ENCODE measurements around the gene RASA3. TPM values are rescaled to one million over a fixed set of nuclear protein-coding genes. Genes with fewer than 3 reads are reported as not detected.
A peak's percentile ranks its signal among the peaks of the same experiment; 100 is the strongest.

RASA3 gene
- total and polyA plus RNA-seq, 10 of the 15 experiments (the other 5 are each of a cell fraction or from before 2014, with no cell fraction given) = 0.79 to 33.9 (median 17.6) TPM

DNA sequence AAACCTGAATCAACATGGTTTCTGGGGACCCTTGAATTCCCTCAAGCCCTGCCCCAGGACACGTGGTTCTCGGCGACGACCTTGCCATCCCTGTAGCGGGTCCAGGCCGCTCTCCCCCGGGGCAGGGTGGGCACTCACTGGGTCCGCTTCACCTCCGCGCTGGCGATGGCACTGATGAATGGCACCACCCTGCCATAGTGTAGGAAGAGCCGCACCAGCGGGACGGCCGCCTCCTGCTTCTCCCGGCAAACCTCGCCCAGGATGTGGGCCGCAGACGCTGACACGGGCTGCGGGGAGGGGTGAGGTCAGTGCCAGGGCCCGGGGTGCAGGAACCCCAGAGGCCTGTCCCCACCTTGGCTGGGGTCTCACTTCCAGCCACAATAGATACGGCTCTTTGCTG lies 114.5 kb downstream of the RASA3 start:
- Histone ChIP-seq H4K20me1 (ENCODE audit: control insufficient read depth, insufficient read depth) (no peaks in the 10 kb centered on the region), H3K9ac (ENCODE audit: control insufficient read depth, insufficient read depth, low read length) (no peak overlapping the region), H3K4me3 (no peak overlapping the region), H3K79me2 (ENCODE audit: control insufficient read depth, insufficient read depth, low read length) (no peaks in the 10 kb centered on the region), H3K4me1 (ENCODE audit: control insufficient read depth, insufficient read depth, low read length) (no peaks in the 10 kb centered on the region; the same call in 1 of the 2 replicates), H2AFZ (ENCODE audit: control insufficient read depth, low read depth, low read length) (no peak overlapping the region), H3K9me3 (replicated peaks; ENCODE audit: control insufficient read depth, insufficient read depth, low read length) (no peaks in the 10 kb centered on the region), H3K27ac (ENCODE audit: control insufficient read depth, insufficient read depth) (no peak overlapping the region), H3K36me3 (ENCODE audit: control insufficient read depth in 2 of 2, insufficient read depth in 2 of 2, low read length in 1 of 2) (peaks cover 0 to 28% of the 10 kb centered on the region in 2 experiments; a peak in 3 of 4 replicates), H3K27me3 (replicated peaks in 1 of 2; ENCODE audit: control insufficient read depth in 2 of 2, insufficient read depth in 2 of 2, low read length in 1 of 2) (no peaks in the 10 kb centered on the region), H3K4me2 (ENCODE audit: control insufficient read depth, insufficient read depth) (no peak overlapping the region)
- BruUV-seq (replicated peaks) = no TSS peak
- FAIRE-seq = no peak
- TF ChIP-seq RB1 (IDR thresholded peaks at IDR 0.05; ENCODE audit: borderline replicate concordance) = no peak
- TF ChIP-seq EED (IDR thresholded peaks at IDR 0.05; ENCODE audit: low read depth) = no peak
- no peak for TF ChIP-seq BCL3 (IDR thresholded peaks at IDR 0.05; ENCODE audit: borderline replicate concordance, insufficient read depth, low read depth, low read length, poor library complexity, severe bottlenecking)
- no peak for TF ChIP-seq NFYB (IDR thresholded peaks at IDR 0.05; ENCODE audit: insufficient read depth, low read depth, low read length)
- WGBS (ENCODE audit: insufficient coverage, insufficient replicate concordance, low lambda C conversion rate, missing lambda C conversion rate) = 91% methylated on average over 23 of the region's 23 CpGs
- in situ Hi-C loops (cut with MboI) = no loop called here
- DNase-seq (ENCODE audit: low read depth, low spot score) = no peak
- ChIA-PET POLR2A (no interaction called here), RAD21 (ENCODE audit: unreplicated experiment) (interaction anchor here (0.7 kb wide), 1 partner anchor 13 kb away, joined by 3 read pairs; no protein-coding TSS in a partner anchor), CTCF (no interaction called here), SMC1A (ENCODE audit: uncharacterized antibody, unreplicated experiment) (no interaction called here)
- intact Hi-C loops (cut with micrococcal nuclease; ENCODE audit: unreplicated experiment) = no loop called here
- ATAC-seq = no peak

GRCh38 chr13:114017028-114017630 lies 115.3 kb downstream of the RASA3 start:
- DNase-seq (ENCODE audit: low read depth, low spot score) (no peak), FAIRE-seq (no peak), ATAC-seq (no peak)
- peaks cover 0 to 28% of the 10 kb centered on the region in 2 experiments; a peak in 3 of 4 replicates for H3K36me3 ChIP-seq (ENCODE audit: control insufficient read depth in 2 of 2, insufficient read depth in 2 of 2, low read length in 1 of 2)
- CTCF ChIA-PET = no interaction called here
- SMC1A ChIA-PET (ENCODE audit: uncharacterized antibody, unreplicated experiment) = no interaction called here
- no peaks in the 10 kb centered on the region for H3K9me3 ChIP-seq (replicated peaks; ENCODE audit: control insufficient read depth, insufficient read depth, low read length)
- peak; percentile 37; the same call in 1 of the 2 replicates for TF ChIP-seq POLR2A (IDR thresholded peaks at IDR 0.05; ENCODE audit: low read depth, low read length)
- no peak for TF ChIP-seq HDAC2 (IDR thresholded peaks at IDR 0.05)
- POLR2A ChIA-PET = no interaction called here
- intact Hi-C loops (cut with micrococcal nuclease; ENCODE audit: unreplicated experiment) = no loop called here
- H3K4me2 ChIP-seq (ENCODE audit: control insufficient read depth, insufficient read depth) = no peak overlapping the region
- in situ Hi-C loops (cut with MboI) = no loop called here
- no peaks in the 10 kb centered on the region for H3K79me2 ChIP-seq (ENCODE audit: control insufficient read depth, insufficient read depth, low read length)
- H4K20me1 ChIP-seq (ENCODE audit: control insufficient read depth, insufficient read depth) = no peaks in the 10 kb centered on the region
- H3K4me1 ChIP-seq (ENCODE audit: control insufficient read depth, insufficient read depth, low read length) = no peaks in the 10 kb centered on the region
- BruUV-seq (replicated peaks) = no TSS peak
- H3K4me3 ChIP-seq = no peak overlapping the region
- H3K27me3 ChIP-seq (replicated peaks in 1 of 2; ENCODE audit: control insufficient read depth in 2 of 2, insufficient read depth in 2 of 2, low read length in 1 of 2) = no peaks in the 10 kb centered on the region
- no peak overlapping the region for H3K9ac ChIP-seq (ENCODE audit: control insufficient read depth, insufficient read depth, low read length)
- H3K27ac ChIP-seq (ENCODE audit: control insufficient read depth, insufficient read depth) = no peak overlapping the region
- WGBS (ENCODE audit: insufficient coverage, insufficient replicate concordance, low lambda C conversion rate, missing lambda C conversion rate) = 90% methylated on average over 29 of the region's 29 CpGs
- RAD21 ChIA-PET (ENCODE audit: unreplicated experiment) = interaction anchor here (0.7 kb wide), 1 partner anchor 14 kb away, joined by 3 read pairs; no protein-coding TSS in a partner anchor
- no peak overlapping the region for H2AFZ ChIP-seq (ENCODE audit: control insufficient read depth, low read depth, low read length)

Data from GM12878 (cell line).